Measurements from ENCODE around the gene RDX. TPM values are rescaled to one million over a fixed set of nuclear protein-coding genes. Genes with fewer than 3 reads are reported as not detected.

Gene RDX
- total and polyA plus RNA-seq, 2 experiments from 2014 or later, result 45.2 to 226 TPM

GRCh38 chr11:110327508-110327907 lies 31.1 kb upstream of the RDX start:
- Histone ChIP-seq H4K20me1 (replicated peaks; ENCODE audit: insufficient read depth) (no peaks in the 10 kb centered on the region), H3K27ac (ENCODE audit: low read depth) (no peak overlapping the region), H3K9me2 (ENCODE audit: insufficient read depth) (peaks cover 7% of the 10 kb centered on the region; the same call in 1 of the 2 replicates), H3K27me3 (ENCODE audit: insufficient read depth) (no peaks in the 10 kb centered on the region), H2AFZ (no peak overlapping the region), H3K36me3 (ENCODE audit: insufficient read depth) (peaks cover 6% of the 10 kb centered on the region; the same call in 1 of the 2 replicates), H3F3A (replicated peaks; ENCODE audit: low read depth) (no peaks in the 10 kb centered on the region), H3K79me2 (replicated peaks; ENCODE audit: insufficient read depth) (no peaks in the 10 kb centered on the region), H3K4me3 (no peak overlapping the region), H3K4me1 (ENCODE audit: insufficient read depth) (no peaks in the 10 kb centered on the region), H3K4me2 (no peak overlapping the region)
- DNase-seq (ENCODE audit: low spot score), result no peak
- Mint-ChIP-seq H3K4me3 (no peak overlapping the region), H3K4me1 (peaks cover 4% of the 10 kb centered on the region; the same call in 1 of the 3 replicates), H3K27ac (no peak overlapping the region), H3K27me3 (ENCODE audit: insufficient read depth, low read depth, poor library complexity) (peaks cover 5% of the 10 kb centered on the region), H3K36me3 (ENCODE audit: low read depth) (peaks cover 15% of the 10 kb centered on the region), H3K9me3 (peaks cover 37% of the 10 kb centered on the region)
- TF ChIP-seq POLR2AphosphoS5 (IDR thresholded peaks at IDR 0.05; ENCODE audit: low read depth) (no peak), ZNF331 (CRISPR knock-in tag; IDR thresholded peaks at IDR 0.05; ENCODE audit: low read depth) (no peak), EZH2phosphoT487 (IDR thresholded peaks at IDR 0.05; ENCODE audit: unreplicated experiment) (no peak), CTCF (conservative IDR thresholded peaks at IDR 0.05; ENCODE audit: low read depth in 2 of 2) (no peak), REST (IDR thresholded peaks at IDR 0.05; ENCODE audit: unreplicated experiment) (no peak), EZH2 (IDR thresholded peaks at IDR 0.05; ENCODE audit: low read depth, unreplicated experiment) (no peak), STAT1 (IDR thresholded peaks at IDR 0.05; ENCODE audit: unreplicated experiment) (no peak), CREB1 (CRISPR knock-in tag; IDR thresholded peaks at IDR 0.05; ENCODE audit: low read depth) (no peak), ZNF462 (CRISPR knock-in tag; IDR thresholded peaks at IDR 0.05) (no peak), ZNF114 (CRISPR knock-in tag; IDR thresholded peaks at IDR 0.05) (no peak), NANOG (IDR thresholded peaks at IDR 0.05; ENCODE audit: borderline replicate concordance) (no peak), JUNB (IDR thresholded peaks at IDR 0.05; ENCODE audit: unreplicated experiment) (no peak)
- TF ChIP-seq, protein P1, sequence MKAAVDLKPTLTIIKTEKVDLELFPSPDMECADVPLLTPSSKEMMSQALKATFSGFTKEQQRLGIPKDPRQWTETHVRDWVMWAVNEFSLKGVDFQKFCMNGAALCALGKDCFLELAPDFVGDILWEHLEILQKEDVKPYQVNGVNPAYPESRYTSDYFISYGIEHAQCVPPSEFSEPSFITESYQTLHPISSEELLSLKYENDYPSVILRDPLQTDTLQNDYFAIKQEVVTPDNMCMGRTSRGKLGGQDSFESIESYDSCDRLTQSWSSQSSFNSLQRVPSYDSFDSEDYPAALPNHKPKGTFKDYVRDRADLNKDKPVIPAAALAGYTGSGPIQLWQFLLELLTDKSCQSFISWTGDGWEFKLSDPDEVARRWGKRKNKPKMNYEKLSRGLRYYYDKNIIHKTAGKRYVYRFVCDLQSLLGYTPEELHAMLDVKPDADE (IDR thresholded peaks at IDR 0.05), result no peak
- no peak for ATAC-seq

All from GM23338 (cell line).